BLaER1 treated with 17β-estradiol and CSF1 and Interleukin-3, amounts not matched to agents 10 nM and 100 nM (cell line): Measurements from ENCODE around the gene FOXS1.

Experiments
- H3K27ac ChIP-seq, 11 experiments: shearing (Covaris generic); formaldehyde crosslinking; 2 replicates each; pipeline ENCODE4 v1.8.1; 2022
- H3K27me3 ChIP-seq, 11 experiments: shearing (Covaris generic); formaldehyde crosslinking; 2 replicates each; pipeline ENCODE4 v1.8.1; 2022
- H3K36me3 ChIP-seq, 11 experiments: shearing (Covaris generic); formaldehyde crosslinking; 2 replicates each; pipeline ENCODE4 v1.8.1; 2022
- H3K4me1 ChIP-seq, 10 experiments: shearing (Covaris generic); formaldehyde crosslinking; 2 replicates each; pipeline ENCODE4 v1.8.1; 2022
- H3K4me2 ChIP-seq, 11 experiments: shearing (Covaris generic); formaldehyde crosslinking; 2 replicates each; pipeline ENCODE4 v1.8.1; 2022
- H3K4me3 ChIP-seq, 10 experiments: shearing (Covaris generic); formaldehyde crosslinking; 2 replicates each; pipeline ENCODE4 v1.8.1; 2022
- H3K9ac ChIP-seq, 11 experiments: shearing (Covaris generic); formaldehyde crosslinking; 2 replicates each; pipeline ENCODE4 v1.8.1; 2022
- H3K9me3 ChIP-seq, 11 experiments: shearing (Covaris generic); formaldehyde crosslinking; replicated peaks in 1 of 11; 2 replicates each; pipeline ENCODE4 v1.8.1; 2022
- H4K20me1 ChIP-seq, 11 experiments: shearing (Covaris generic); formaldehyde crosslinking; 2 replicates each; pipeline ENCODE4 v1.8.1; 2022
- Cebpa-rat ChIP-seq, 11 experiments: shearing (Covaris generic); IDR thresholded peaks; 2 replicates each; pipeline ENCODE4 v1.8.1; 2022

The FOXS1 gene

GRCh38 chr20:31863296-31864085, 18.1 kb upstream of the FOXS1 start:
- TF ChIP-seq Cebpa-rat (IDR thresholded peaks at IDR 0.05): no peak
- peak overlapping the region; percentile 4 to 77 (median 66); a peak in 19 of 22 replicates for H3K4me2 ChIP-seq

DNA sequence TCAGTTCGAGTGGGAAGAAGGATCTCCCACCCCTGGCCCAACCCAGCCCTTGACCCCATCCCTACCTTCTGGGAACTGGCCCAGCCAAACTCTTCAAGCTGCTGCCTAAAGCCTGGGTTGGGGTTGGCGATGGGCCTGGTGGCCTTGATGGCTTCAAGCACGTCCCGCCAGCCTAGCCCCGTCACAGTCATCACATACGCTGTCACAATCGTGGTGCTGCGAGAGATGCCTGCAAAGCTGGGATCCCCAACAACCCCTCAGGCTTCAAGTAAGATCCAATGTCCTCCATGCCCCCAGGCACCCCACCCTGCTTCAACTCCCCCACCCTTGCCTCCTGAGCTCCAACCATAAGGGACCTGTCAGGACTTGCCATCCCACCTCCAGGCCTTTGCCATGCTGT, 17.1 kb upstream of the FOXS1 start:
- peaks cover 10 to 66% (median 57%) of the 10 kb centered on the region in 10 experiments for H3K4me1 ChIP-seq
- H3K9ac ChIP-seq: no peak overlapping the region
- H3K4me2 ChIP-seq: peak overlapping the region in 1 of 11 experiments; percentile 96; a peak in 1 of 22 replicates
- H3K36me3 ChIP-seq: no peaks in the 10 kb centered on the region
- H4K20me1 ChIP-seq: peaks cover 0 to 6% (median 0%) of the 10 kb centered on the region in 11 experiments; a peak in 3 of 22 replicates
- no peak overlapping the region for H3K4me3 ChIP-seq
- no peak overlapping the region for H3K27ac ChIP-seq
- H3K27me3 ChIP-seq: peaks cover 0 to 24% (median 0%) of the 10 kb centered on the region in 11 experiments; a peak in 5 of 22 replicates
- no peaks in the 10 kb centered on the region for H3K9me3 ChIP-seq
- no peak for TF ChIP-seq Cebpa-rat (IDR thresholded peaks at IDR 0.05)

More at GRCh38 chr20:31863296-31864085, 18.1 kb upstream of the FOXS1 start:
- Histone ChIP-seq H3K36me3 (no peaks in the 10 kb centered on the region), H3K27me3 (peaks cover 0 to 24% (median 0%) of the 10 kb centered on the region in 11 experiments; a peak in 5 of 22 replicates), H4K20me1 (peaks cover 0 to 6% (median 0%) of the 10 kb centered on the region in 11 experiments; a peak in 1 of 22 replicates), H3K9ac (peak overlapping the region in 1 of 11 experiments; percentile 33; a peak in 1 of 22 replicates), H3K27ac (no peak overlapping the region), H3K4me1 (peaks cover 10 to 64% (median 56%) of the 10 kb centered on the region in 10 experiments), H3K4me3 (no peak overlapping the region), H3K9me3 (no peaks in the 10 kb centered on the region)

DNA sequence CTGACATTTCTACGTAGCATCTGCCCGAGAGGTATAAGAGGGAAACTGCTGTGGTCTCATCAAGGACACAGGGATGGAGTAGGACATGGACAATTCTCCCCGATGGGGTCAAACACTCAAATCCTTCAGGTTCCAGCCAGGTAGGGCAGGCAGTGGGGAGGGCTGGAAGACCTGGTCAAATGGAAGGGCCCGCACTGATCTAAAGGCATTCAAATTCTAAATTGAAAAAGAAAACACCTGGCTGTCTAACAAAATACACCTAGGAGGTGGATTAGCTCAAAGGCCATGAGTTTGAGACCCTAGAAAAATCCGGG, 16.7 kb upstream of the FOXS1 start:
- no peak overlapping the region for H3K27ac ChIP-seq
- peak overlapping the region in 10 of 11 experiments; percentile 50 to 100 (median 100); a peak in 17 of 22 replicates for H3K4me2 ChIP-seq
- H3K9me3 ChIP-seq: no peaks in the 10 kb centered on the region
- H3K9ac ChIP-seq: no peak overlapping the region
- peaks cover 10 to 70% (median 57%) of the 10 kb centered on the region in 10 experiments for H3K4me1 ChIP-seq
- no peaks in the 10 kb centered on the region for H3K36me3 ChIP-seq
- peaks cover 0 to 24% (median 0%) of the 10 kb centered on the region in 11 experiments; a peak in 5 of 22 replicates for H3K27me3 ChIP-seq
- peaks cover 0 to 6% (median 0%) of the 10 kb centered on the region in 11 experiments; a peak in 3 of 22 replicates for H4K20me1 ChIP-seq
- peak overlapping the region in 1 of 10 experiments; percentile 60; a peak in 2 of 20 replicates for H3K4me3 ChIP-seq
- TF ChIP-seq Cebpa-rat (IDR thresholded peaks at IDR 0.05): no peak

DNA sequence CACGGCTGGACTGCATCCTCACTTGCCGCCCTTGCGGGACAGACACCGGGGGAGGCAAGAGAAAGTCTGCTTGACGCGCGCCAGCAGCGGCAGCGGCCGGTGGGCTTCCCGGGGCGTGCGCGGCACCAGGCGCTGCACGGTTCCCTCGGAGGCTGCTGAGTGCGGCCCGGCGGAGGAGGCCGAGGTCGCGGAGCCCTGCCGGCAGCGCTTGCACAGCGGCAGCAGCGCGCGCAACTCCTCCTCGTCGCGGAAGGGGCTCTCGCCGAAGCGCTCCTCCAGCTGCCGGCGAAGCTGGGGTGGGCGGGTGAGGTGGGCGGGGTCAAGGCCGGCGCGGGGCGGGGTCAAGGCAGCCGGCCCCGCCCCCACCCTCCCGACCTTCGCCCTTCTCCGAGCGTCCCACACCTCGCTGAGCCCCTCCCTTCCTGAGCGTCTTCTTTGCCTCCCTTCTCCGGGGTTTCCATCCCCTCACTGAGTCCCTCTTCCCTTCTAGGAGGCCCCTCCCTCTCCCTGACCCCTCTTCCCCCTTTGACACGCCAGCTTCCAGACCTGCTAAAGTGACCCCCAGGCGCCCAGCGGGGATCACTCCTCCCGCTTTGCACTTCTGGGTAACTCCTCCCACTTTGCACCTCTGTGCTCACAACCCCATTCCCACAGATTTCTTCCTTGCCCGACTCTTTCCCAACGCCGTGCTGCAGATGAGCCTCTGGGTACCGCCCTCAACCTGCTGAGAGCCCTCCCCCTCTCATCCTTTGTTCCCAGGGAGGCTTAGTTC, 16.2 kb upstream of the FOXS1 start:
- Histone ChIP-seq H3K36me3 (no peaks in the 10 kb centered on the region), H3K9me3 (no peaks in the 10 kb centered on the region), H3K9ac (peak overlapping the region; percentile 68 to 84 (median 73); a peak in 21 of 22 replicates), H3K4me2 (peak overlapping the region; percentile 96 to 100 (median 99)), H3K4me1 (peaks cover 14 to 75% (median 59%) of the 10 kb centered on the region in 10 experiments), H3K27me3 (peaks cover 0 to 24% (median 0%) of the 10 kb centered on the region in 11 experiments; a peak in 5 of 22 replicates), H3K4me3 (peak overlapping the region; percentile 55 to 76 (median 66)), H4K20me1 (peaks cover 0 to 6% (median 0%) of the 10 kb centered on the region in 11 experiments; a peak in 3 of 22 replicates), H3K27ac (peak overlapping the region in 9 of 11 experiments; percentile 38 to 68 (median 53); a peak in 14 of 22 replicates)
- TF ChIP-seq Cebpa-rat (IDR thresholded peaks at IDR 0.05): no peak

DNA sequence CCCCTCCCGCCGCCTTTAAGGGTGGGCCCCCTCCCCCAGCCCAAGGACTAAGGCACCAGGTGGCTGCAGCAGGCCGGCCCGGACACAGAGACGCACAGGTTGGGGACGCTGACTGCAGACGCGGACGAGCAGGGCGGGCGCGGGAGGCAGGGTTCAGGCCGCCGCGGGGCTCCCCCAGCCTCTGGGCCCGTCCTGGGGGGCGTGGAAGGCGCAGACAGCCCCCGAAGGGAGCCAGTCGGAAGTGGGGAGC, 15.7 kb upstream of the FOXS1 start:
- Histone ChIP-seq H3K9me3 (no peaks in the 10 kb centered on the region), H3K4me2 (peak overlapping the region; percentile 96 to 100 (median 99)), H3K36me3 (no peaks in the 10 kb centered on the region), H4K20me1 (peaks cover 0 to 6% (median 0%) of the 10 kb centered on the region in 11 experiments; a peak in 3 of 22 replicates), H3K27me3 (peaks cover 0 to 24% (median 0%) of the 10 kb centered on the region in 11 experiments; a peak in 5 of 22 replicates), H3K9ac (peak overlapping the region; percentile 68 to 84 (median 73); a peak in 21 of 22 replicates), H3K27ac (peak overlapping the region in 9 of 11 experiments; percentile 38 to 68 (median 53); a peak in 14 of 22 replicates), H3K4me1 (peaks cover 15 to 75% (median 61%) of the 10 kb centered on the region in 10 experiments), H3K4me3 (peak overlapping the region; percentile 55 to 76 (median 66))
- no peak for TF ChIP-seq Cebpa-rat (IDR thresholded peaks at IDR 0.05)

GRCh38 chr20:31860390-31861134, 15.2 kb upstream of the FOXS1 start:
- Histone ChIP-seq H3K27me3 (peaks cover 0 to 24% (median 0%) of the 10 kb centered on the region in 11 experiments; a peak in 5 of 22 replicates), H3K27ac (peak overlapping the region in 4 of 11 experiments; percentile 51 to 68 (median 61); a peak in 4 of 22 replicates)

DNA sequence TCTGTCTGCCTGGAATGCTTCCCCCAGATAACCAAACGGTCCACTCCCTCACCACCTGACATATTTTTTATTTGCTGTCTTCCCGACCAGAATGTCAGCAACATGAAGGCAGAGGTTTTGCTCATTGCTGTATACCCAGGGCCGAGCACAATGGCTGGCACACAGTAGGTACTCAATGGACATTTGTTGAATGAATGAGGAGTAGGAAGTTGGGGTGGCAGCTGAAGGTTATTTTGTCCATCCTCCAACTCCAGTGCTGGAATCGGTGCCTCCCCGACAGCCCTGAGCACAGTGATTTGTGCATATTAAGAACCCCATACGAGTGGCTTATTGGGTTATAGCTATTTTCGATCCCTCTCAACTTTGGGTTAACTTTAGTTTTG, 14.6 kb upstream of the FOXS1 start:
- Histone ChIP-seq H3K4me2 (peak overlapping the region; percentile 96 to 100 (median 99); a peak in 21 of 22 replicates), H3K4me3 (no peak overlapping the region; a peak in 1 of 20 replicates), H4K20me1 (peaks cover 0 to 6% (median 0%) of the 10 kb centered on the region in 11 experiments; a peak in 3 of 22 replicates), H3K36me3 (no peaks in the 10 kb centered on the region), H3K27ac (no peak overlapping the region), H3K9me3 (no peaks in the 10 kb centered on the region), H3K4me1 (peaks cover 15 to 75% (median 61%) of the 10 kb centered on the region in 10 experiments), H3K9ac (peak overlapping the region in 2 of 11 experiments; percentile 77 to 80; a peak in 2 of 22 replicates), H3K27me3 (peaks cover 0 to 24% (median 0%) of the 10 kb centered on the region in 11 experiments; a peak in 5 of 22 replicates)
- no peak for TF ChIP-seq Cebpa-rat (IDR thresholded peaks at IDR 0.05)

More at GRCh38 chr20:31860390-31861134, 15.2 kb upstream of the FOXS1 start:
- peak overlapping the region; percentile 68 to 84 (median 73); a peak in 21 of 22 replicates for H3K9ac ChIP-seq
- H3K4me3 ChIP-seq: peak overlapping the region; percentile 55 to 76 (median 66)
- no peak for TF ChIP-seq Cebpa-rat (IDR thresholded peaks at IDR 0.05)
- H4K20me1 ChIP-seq: peaks cover 0 to 6% (median 0%) of the 10 kb centered on the region in 11 experiments; a peak in 3 of 22 replicates
- no peaks in the 10 kb centered on the region for H3K36me3 ChIP-seq
- H3K9me3 ChIP-seq: no peaks in the 10 kb centered on the region
- peak overlapping the region; percentile 96 to 100 (median 99) for H3K4me2 ChIP-seq
- peaks cover 15 to 75% (median 61%) of the 10 kb centered on the region in 10 experiments for H3K4me1 ChIP-seq
